AG04450 (cell line): ENCODE data around the gene CHST10. TPM values are rescaled to one million over a fixed set of nuclear protein-coding genes. Genes with fewer than 3 reads are reported as not detected.
"Not testable (repeated sequence)": the region's sequence is repeated elsewhere in the genome, so short reads cannot be mapped to it uniquely, and the experiment has no call there.

ENCODE experiments used
- CTCF ChIA-PET: fragments of 300-600, 350-600 bp; formaldehyde crosslinking; extraction: SDS; loops from one replicate; lab custom pipeline; 2022; ENCODE audit warnings: antibody characterized with exemption, inconsistent platforms; lab: Charles Lee
- POLR2A ChIA-PET: fragments of 350-600 bp; formaldehyde crosslinking; extraction: SDS; loops from one replicate; lab custom pipeline; 2021; ENCODE audit warnings: antibody characterized with exemption, inconsistent platforms; lab: Yijun Ruan, JAX
- DNase-seq: peaks from one replicate; pipeline ENCODE4 v3.0.0-alpha.2; 2011; ENCODE audit warnings: low read depth, low spot score
- H3K27ac ChIP-seq: one replicate; pipeline ENCODE4 v1.5.1; 2012; ENCODE audit warnings: low read depth, low read length, control low read depth
- H3K27me3 ChIP-seq: one replicate; pipeline ENCODE4 v1.6.0; 2012; ENCODE audit warnings: low read length; ENCODE audit not compliant: control insufficient read depth, insufficient read depth
- H3K4me3 ChIP-seq: 2 replicates; pipeline ENCODE4 v1.5.1; 2011; ENCODE audit warnings: mild to moderate bottlenecking, low read depth, low read length, control low read depth
- H3K9me3 ChIP-seq: 2 replicates; pipeline ENCODE4 v1.5.1; 2012; ENCODE audit warnings: low read length; ENCODE audit not compliant: control insufficient read depth, insufficient read depth
- CTCF ChIP-seq: IDR thresholded peaks from 2 replicates; pipeline ENCODE4 v1.5.1; 2011; ENCODE audit warnings: low read depth, low read length, control low read depth, inconsistent platforms
- polyA minus RNA-seq: library from RNA; depleted of rRNA, polyadenylated mRNA; stranded (reverse); fragments of >200 nt; gene quantifications from 2 replicates; pipeline ENCODE4 v1.2.3, GENCODE V29; 2011; rRNA and poly(A)+ RNA removed
- polyA plus RNA-seq: library from polyadenylated mRNA; depleted of rRNA; stranded (reverse); fragments of >200 nt; gene quantifications from 2 replicates; pipeline ENCODE4 v1.2.3, GENCODE V29; 2011; rRNA removed

Gene CHST10, protein sequence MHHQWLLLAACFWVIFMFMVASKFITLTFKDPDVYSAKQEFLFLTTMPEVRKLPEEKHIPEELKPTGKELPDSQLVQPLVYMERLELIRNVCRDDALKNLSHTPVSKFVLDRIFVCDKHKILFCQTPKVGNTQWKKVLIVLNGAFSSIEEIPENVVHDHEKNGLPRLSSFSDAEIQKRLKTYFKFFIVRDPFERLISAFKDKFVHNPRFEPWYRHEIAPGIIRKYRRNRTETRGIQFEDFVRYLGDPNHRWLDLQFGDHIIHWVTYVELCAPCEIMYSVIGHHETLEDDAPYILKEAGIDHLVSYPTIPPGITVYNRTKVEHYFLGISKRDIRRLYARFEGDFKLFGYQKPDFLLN
- polyA plus RNA-seq = 11.3 and 11.6 TPM in 2 replicates
- polyA minus RNA-seq = 11.1 and 13.8 TPM in 2 replicates

- DNase-seq = no peak
- H3K9me3 ChIP-seq = no peaks in the 10 kb centered on the region; the same call in 1 of the 2 replicates
- ChIA-PET POLR2A (interaction anchor here (1.9 kb wide), 1 partner anchor 146 kb away, joined by 5 read pairs; the partner anchor contains the start of gene PDCL3), CTCF (interaction anchor here (1.3 kb wide), 1 partner anchor 154 kb away, joined by 5 read pairs; no protein-coding TSS in a partner anchor)
- H3K27me3 ChIP-seq = peaks cover 4% of the 10 kb centered on the region
- peak within 1 kb of the TSS; percentile 84 for H3K4me3 ChIP-seq
- TF ChIP-seq CTCF = no peak
- no peak within 1 kb of the TSS for H3K27ac ChIP-seq
Observed at GRCh38 chr2:100416935-100417710, at the start of gene CHST10. CHST10 (minus strand) TSS chr2:100417668; CDS start chr2:100406675, 10,993 bp downstream.

DNA sequence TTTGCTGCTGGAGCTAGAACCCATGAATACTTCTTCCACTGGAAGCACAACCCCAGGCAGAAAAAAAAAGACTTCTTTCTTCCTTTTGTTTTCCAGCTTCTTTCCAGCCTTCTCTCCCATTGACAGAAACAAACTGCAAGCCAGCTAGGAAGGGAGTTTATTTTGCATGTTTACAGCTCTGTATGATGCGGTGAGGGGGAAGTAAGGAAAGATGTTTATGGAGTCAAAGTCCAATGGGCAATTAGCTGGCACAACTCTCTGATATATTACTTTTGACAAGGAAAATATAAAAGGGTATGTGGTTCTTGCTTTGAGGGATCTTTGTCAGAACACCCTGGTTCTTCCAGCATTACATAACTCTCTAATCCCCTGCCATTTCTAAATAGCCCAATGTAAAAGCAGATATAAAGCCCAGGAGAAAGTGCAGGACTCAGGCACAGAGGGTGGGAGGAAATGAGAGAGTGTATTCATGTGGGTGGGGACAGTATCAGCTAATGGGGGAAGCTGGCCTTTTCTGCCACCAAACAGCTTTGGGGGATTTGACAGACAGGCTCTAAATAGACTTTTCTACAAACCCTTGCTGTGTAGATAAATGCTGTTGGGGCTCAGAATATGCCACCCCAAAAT is 43.5 kb upstream of the CHST10 start:
- Histone ChIP-seq H3K9me3 (0 out of 2 replicates have a peak, but pooled peaks cover 2% of the 10 kb centered on the region), H3K4me3 (no peak overlapping the region), H3K27ac (no peak overlapping the region), H3K27me3 (no peaks in the 10 kb centered on the region)
- ChIA-PET POLR2A (no interaction called here), CTCF (no interaction called here)
- no peak for TF ChIP-seq CTCF
- no peak for DNase-seq

GRCh38 chr2:100456357-100456756 is 38.9 kb upstream of the CHST10 start:
- H3K4me3 ChIP-seq, H3K27ac ChIP-seq, CTCF ChIA-PET, DNase-seq, H3K27me3 ChIP-seq, POLR2A ChIA-PET, H3K9me3 ChIP-seq: not testable (repeated sequence)

DNA sequence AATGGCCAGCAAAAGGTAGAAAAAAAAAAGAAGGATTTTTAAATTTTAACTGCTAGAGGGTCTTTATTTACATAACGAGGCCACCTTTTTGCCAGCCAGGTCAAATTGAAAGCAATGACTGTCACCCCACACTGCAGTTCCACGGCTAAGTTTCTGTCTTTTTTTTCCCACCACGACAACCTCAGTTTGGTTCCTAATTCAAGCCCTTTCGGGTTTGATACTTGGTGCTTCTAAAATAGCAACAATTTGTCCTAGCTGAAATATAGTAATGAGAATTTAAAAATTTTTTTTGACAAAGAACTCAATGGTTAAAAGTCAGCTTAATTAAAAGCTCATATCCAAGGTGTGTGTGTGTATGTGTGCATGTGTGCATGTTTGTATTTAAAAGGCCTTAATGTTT is 36.4 kb upstream of the CHST10 start:
- no peak for DNase-seq
- Histone ChIP-seq H3K27ac (no peak overlapping the region), H3K4me3 (no peak overlapping the region), H3K27me3 (peaks cover 2% of the 10 kb centered on the region), H3K9me3 (0 out of 2 replicates have a peak, but pooled peaks cover 2% of the 10 kb centered on the region)
- CTCF ChIA-PET = no interaction called here
- POLR2A ChIA-PET = no interaction called here
- no peak for TF ChIP-seq CTCF

DNA sequence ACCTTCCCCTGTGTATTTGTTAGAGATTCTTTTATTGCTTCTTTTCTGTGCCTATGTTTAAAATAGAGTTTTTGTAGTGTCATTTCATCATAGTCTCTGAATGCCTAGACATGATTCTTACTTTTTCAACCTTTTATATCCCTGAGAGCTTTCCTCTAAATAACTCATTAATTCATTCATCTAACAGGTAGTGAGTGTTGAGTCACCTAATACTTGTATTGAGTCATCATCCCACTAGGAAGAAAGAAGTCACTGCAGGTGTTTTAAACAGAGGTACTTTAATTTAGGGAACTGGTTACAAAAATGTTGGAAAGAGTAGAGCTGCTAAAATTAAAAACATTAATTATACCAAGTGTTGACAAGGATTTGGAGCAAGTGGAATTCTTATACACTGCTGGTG is 34.3 kb upstream of the CHST10 start:
- peaks cover 2% of the 10 kb centered on the region for H3K27me3 ChIP-seq
- POLR2A ChIA-PET = no interaction called here
- no peaks in the 10 kb centered on the region for H3K9me3 ChIP-seq
- H3K4me3 ChIP-seq = no peak overlapping the region
- H3K27ac ChIP-seq = no peak overlapping the region
- DNase-seq = no peak
- no peak for TF ChIP-seq CTCF
- CTCF ChIA-PET = no interaction called here
